MM.1S (cell line): ENCODE measurements around the gene BTBD9.

Experiments used
- CTCF ChIP-seq: fragments of 300-600 bp; sonication (generic); IDR thresholded peaks from 2 replicates; pipeline ENCODE4 v1.5.1; 2016; ENCODE audit warnings: antibody characterized with exemption, low read length, mixed read lengths
- EZH2phosphoT487 ChIP-seq: fragments of 300-600 bp; sonication (generic); IDR thresholded peaks from 2 replicates; pipeline ENCODE4 v1.6.1; 2018; ENCODE audit warnings: antibody characterized with exemption, low read length

- TF ChIP-seq CTCF = no peak
- no peak for TF ChIP-seq EZH2phosphoT487
These were observed 319.4 kb downstream of the BTBD9 start for GRCh38 chr6:38320358-38320757.
